HFF-Myc (cell line): Measurements from ENCODE around the gene SEMA3F.

Experiments used
- DNase-seq: peaks from one replicate; pipeline ENCODE4 v3.0.0-alpha.2; 2011; ENCODE audit warnings: low read depth; ENCODE audit errors: extremely low read depth
- H3K4me3 ChIP-seq: replicated peaks from 2 replicates; pipeline ENCODE4 v1.5.1; 2011; ENCODE audit warnings: low read depth, mild to moderate bottlenecking, control low read depth, low read length
- CTCF ChIP-seq: IDR thresholded peaks from 2 replicates; pipeline ENCODE4 v1.5.1; 2012; ENCODE audit warnings: mild to moderate bottlenecking, low read depth, low read length, control low read depth; ENCODE audit errors: missing control alignments

The SEMA3F gene

GRCh38 chr3:50158530-50159146 lies 3.5 kb downstream of the SEMA3F start:
- no peak for TF ChIP-seq CTCF
- H3K4me3 ChIP-seq = no peak overlapping the region
- DNase-seq = no peak

GRCh38 chr3:50160561-50160983 lies 5.4 kb downstream of the SEMA3F start:
- TF ChIP-seq CTCF = no peak
- no peak for DNase-seq
- no peak overlapping the region for H3K4me3 ChIP-seq

GRCh38 chr3:50161320-50161719 lies 6.2 kb downstream of the SEMA3F start:
- no peak for DNase-seq
- no peak overlapping the region for H3K4me3 ChIP-seq

GRCh38 chr3:50162034-50162883 lies 7.1 kb downstream of the SEMA3F start:
- H3K4me3 ChIP-seq = no peak overlapping the region
- DNase-seq = no peak
- TF ChIP-seq CTCF = no peak

More at GRCh38 chr3:50161320-50161719, 6.2 kb downstream of the SEMA3F start:
- no peak for TF ChIP-seq CTCF

- H3K4me3 ChIP-seq = no peak overlapping the region
- no peak for TF ChIP-seq CTCF
- DNase-seq = peak; percentile 56
These were observed 8.7 kb downstream of the SEMA3F start for GRCh38 chr3:50163572-50164455.

- TF ChIP-seq CTCF = no peak
- no peak for DNase-seq
- no peak overlapping the region for H3K4me3 ChIP-seq
These were observed 9.4 kb downstream of the SEMA3F start for GRCh38 chr3:50164481-50164880.
